ENCODE measurements around the gene KANK3. TPM values are rescaled to one million over a fixed set of nuclear protein-coding genes. Genes with fewer than 3 reads are reported as not detected.
"Not testable (repeated sequence)": the region's sequence is repeated elsewhere in the genome, so short reads cannot be mapped to it uniquely, and the experiment has no call there.

Gene KANK3
- total RNA-seq, 2 experiments from 2014 or later: 2.3 to 2.9 TPM

- no peak overlapping the region for H3K27ac Mint-ChIP-seq
- H3K9me3 Mint-ChIP-seq: no peaks in the 10 kb centered on the region
- intact Hi-C loops (cut with micrococcal nuclease): no loop called here
- H3K4me1 Mint-ChIP-seq (ENCODE audit: low read depth): peaks cover 21% of the 10 kb centered on the region
- DNase-seq: no peak
- POLR2A ChIA-PET: no interaction called here
- CTCF ChIA-PET: interaction anchor here (4.2 kb wide), 1 partner anchor 13 kb away, joined by 17 read pairs; no protein-coding TSS in a partner anchor
- H3K36me3 Mint-ChIP-seq: no peaks in the 10 kb centered on the region
- H3K4me3 Mint-ChIP-seq: no peak overlapping the region
- H3K27me3 Mint-ChIP-seq: peaks cover 39% of the 10 kb centered on the region
Observed at GRCh38 chr19:8366961-8367326, 23.9 kb upstream of the KANK3 start.

GRCh38 chr19:8366121-8366581, 23.1 kb upstream of the KANK3 start:
- POLR2A ChIA-PET: no interaction called here
- no peak overlapping the region for H3K4me3 Mint-ChIP-seq
- intact Hi-C loops (cut with micrococcal nuclease): no loop called here

DNA sequence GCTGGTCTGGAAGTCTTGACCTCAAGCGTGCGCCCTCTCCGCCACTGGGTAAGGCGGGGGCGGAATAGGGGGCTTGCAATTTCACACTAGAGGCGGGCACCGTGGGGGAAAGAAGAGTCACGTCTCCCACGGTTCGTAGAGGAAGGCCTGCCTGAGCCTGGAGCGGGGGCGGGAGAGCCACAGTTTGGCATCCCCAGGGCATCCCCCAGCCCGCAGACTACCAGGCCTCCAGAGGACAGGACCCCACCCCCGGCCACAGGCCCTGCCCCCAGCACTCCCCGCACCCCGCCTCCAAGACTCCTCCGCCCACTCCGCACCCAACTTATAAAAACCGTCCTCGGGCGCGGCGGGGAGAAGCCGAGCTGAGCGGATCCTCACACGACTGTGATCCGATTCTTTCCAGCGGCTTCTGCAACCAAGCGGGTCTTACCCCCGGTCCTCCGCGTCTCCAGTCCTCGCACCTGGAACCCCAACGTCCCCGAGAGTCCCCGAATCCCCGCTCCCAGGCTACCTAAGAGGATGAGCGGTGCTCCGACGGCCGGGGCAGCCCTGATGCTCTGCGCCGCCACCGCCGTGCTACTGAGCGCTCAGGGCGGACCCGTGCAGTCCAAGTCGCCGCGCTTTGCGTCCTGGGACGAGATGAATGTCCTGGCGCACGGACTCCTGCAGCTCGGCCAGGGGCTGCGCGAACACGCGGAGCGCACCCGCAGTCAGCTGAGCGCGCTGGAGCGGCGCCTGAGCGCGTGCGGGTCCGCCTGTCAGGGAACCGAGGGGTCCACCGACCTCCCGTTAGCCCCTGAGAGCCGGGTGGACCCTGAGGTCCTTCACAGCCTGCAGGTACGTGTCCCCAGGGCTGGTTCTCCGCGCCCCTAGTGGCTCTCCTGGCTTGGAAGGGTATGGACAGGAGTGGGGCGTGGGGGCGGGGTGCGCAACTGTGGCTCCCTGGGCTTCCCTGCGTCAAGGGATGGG, 21.0 kb upstream of the KANK3 start, which contains the start of gene ANGPTL4:
Gene ANGPTL4 (plus strand): TSS at position 353 of the 969 bp plus-strand sequence. CDS start 167 bp downstream, at position 520.
- Mint-ChIP-seq H3K27me3 (peaks cover 43% of the 10 kb centered on the region), H3K36me3 (no peaks in the 10 kb centered on the region), H3K4me1 (ENCODE audit: low read depth) (peaks cover 25% of the 10 kb centered on the region), H3K27ac (peak within 1 kb of the TSS; percentile 64), H3K9me3 (no peaks in the 10 kb centered on the region), H3K4me3 (peak within 1 kb of the TSS; percentile 68)
- CTCF ChIA-PET: interaction anchor here (0.7 to 4.2 kb wide), 7 partner anchors 10 to 226 kb away, joined by 3 to 17 read pairs (median 3); no protein-coding TSS in a partner anchor
- DNase-seq: peak; percentile 77
- intact Hi-C loops (cut with micrococcal nuclease): no loop called here
- POLR2A ChIA-PET: no interaction called here

More at GRCh38 chr19:8366121-8366581, 23.1 kb upstream of the KANK3 start:
- no peak for DNase-seq
- no peaks in the 10 kb centered on the region for H3K36me3 Mint-ChIP-seq
- peaks cover 25% of the 10 kb centered on the region for H3K4me1 Mint-ChIP-seq (ENCODE audit: low read depth)
- peaks cover 43% of the 10 kb centered on the region for H3K27me3 Mint-ChIP-seq
- CTCF ChIA-PET: interaction anchor here (0.7 to 4.2 kb wide), 3 partner anchors 12 to 32 kb away, joined by 3 to 17 read pairs (median 5); no protein-coding TSS in a partner anchor
- no peak overlapping the region for H3K27ac Mint-ChIP-seq
- H3K9me3 Mint-ChIP-seq: no peaks in the 10 kb centered on the region

GRCh38 chr19:8361921-8362793, 19.1 kb upstream of the KANK3 start:
- Mint-ChIP-seq H3K36me3 (no peaks in the 10 kb centered on the region), H3K27me3 (peaks cover 34% of the 10 kb centered on the region), H3K4me1 (ENCODE audit: low read depth) (peaks cover 20% of the 10 kb centered on the region), H3K27ac (no peak overlapping the region), H3K9me3 (no peaks in the 10 kb centered on the region), H3K4me3 (peak overlapping the region; percentile 20)
- CTCF ChIA-PET: interaction anchor here (0.6 to 2.1 kb wide), 4 partner anchors 8 to 109 kb away, joined by 3 to 13 read pairs (median 4); no protein-coding TSS in a partner anchor
- DNase-seq: peak; percentile 66
- intact Hi-C loops (cut with micrococcal nuclease): no loop called here
- POLR2A ChIA-PET: interaction anchor here (0.7 to 0.8 kb wide), 2 partner anchors 28 to 307 kb away, joined by 3 to 4 read pairs; partner anchors contain the start of gene RAB11B

- H3K27me3 Mint-ChIP-seq: peaks cover 18% of the 10 kb centered on the region
- H3K4me1 Mint-ChIP-seq (ENCODE audit: low read depth): peaks cover 26% of the 10 kb centered on the region
- intact Hi-C loops (cut with micrococcal nuclease): no loop called here
- no peaks in the 10 kb centered on the region for H3K36me3 Mint-ChIP-seq
- no peak overlapping the region for H3K27ac Mint-ChIP-seq
- H3K9me3 Mint-ChIP-seq: peaks cover 5% of the 10 kb centered on the region
- no peak overlapping the region for H3K4me3 Mint-ChIP-seq
- DNase-seq: no peak
- ChIA-PET CTCF (interaction anchor here (0.9 kb wide), 1 partner anchor 222 kb away, joined by 3 read pairs; no protein-coding TSS in a partner anchor), POLR2A (no interaction called here)
Observed at GRCh38 chr19:8360196-8360595, 17.1 kb upstream of the KANK3 start.

- POLR2A ChIA-PET: no interaction called here
- Mint-ChIP-seq H3K36me3 (no peaks in the 10 kb centered on the region), H3K27ac (no peak overlapping the region), H3K9me3 (peaks cover 5% of the 10 kb centered on the region), H3K27me3 (peaks cover 15% of the 10 kb centered on the region), H3K4me1 (ENCODE audit: low read depth) (peaks cover 24% of the 10 kb centered on the region), H3K4me3 (no peak overlapping the region)
- no peak for DNase-seq
- CTCF ChIA-PET: no interaction called here
- intact Hi-C loops (cut with micrococcal nuclease): no loop called here
Observed at GRCh38 chr19:8358948-8359347, 15.9 kb upstream of the KANK3 start.

GRCh38 chr19:8357007-8357521, 14.0 kb upstream of the KANK3 start:
- CTCF ChIA-PET: interaction anchor here (6.7 kb wide), 1 partner anchor 222 kb away, joined by 52 read pairs; the partner anchor contains the start of gene MYO1F
- POLR2A ChIA-PET: no interaction called here
- intact Hi-C loops (cut with micrococcal nuclease): no loop called here
- H3K4me3 Mint-ChIP-seq: no peak overlapping the region
- H3K36me3 Mint-ChIP-seq: no peaks in the 10 kb centered on the region
- peaks cover 8% of the 10 kb centered on the region for H3K27me3 Mint-ChIP-seq
- DNase-seq: no peak
- H3K4me1 Mint-ChIP-seq (ENCODE audit: low read depth): peaks cover 14% of the 10 kb centered on the region
- peaks cover 5% of the 10 kb centered on the region for H3K9me3 Mint-ChIP-seq
- no peak overlapping the region for H3K27ac Mint-ChIP-seq

- intact Hi-C loops (cut with micrococcal nuclease): loop anchor here (2.0 kb wide), 1 partner anchor 151 kb away; no protein-coding TSS in a partner anchor
- H3K27me3 Mint-ChIP-seq: peaks cover 10% of the 10 kb centered on the region
- peaks cover 8% of the 10 kb centered on the region for H3K4me1 Mint-ChIP-seq (ENCODE audit: low read depth)
- H3K27ac Mint-ChIP-seq: no peak overlapping the region
- ChIA-PET CTCF (interaction anchor here (0.9 to 6.7 kb wide), 10 partner anchors 10 to 235 kb away, joined by 3 to 52 read pairs (median 22); partner anchors contain the start of genes ANGPTL4, MARCHF2 and MYO1F), POLR2A (no interaction called here)
- no peak overlapping the region for H3K4me3 Mint-ChIP-seq
- peaks cover 5% of the 10 kb centered on the region for H3K9me3 Mint-ChIP-seq
- peak; percentile 19 for DNase-seq
- no peaks in the 10 kb centered on the region for H3K36me3 Mint-ChIP-seq
Observed at GRCh38 chr19:8355631-8356402, 12.8 kb upstream of the KANK3 start.

- H3K9me3 Mint-ChIP-seq; H3K36me3 Mint-ChIP-seq; H3K4me1 Mint-ChIP-seq (ENCODE audit: low read depth); H3K27ac Mint-ChIP-seq; DNase-seq; POLR2A ChIA-PET; H3K4me3 Mint-ChIP-seq: not testable (repeated sequence)
- intact Hi-C loops (cut with micrococcal nuclease): loop anchor here (5.0 kb wide), 1 partner anchor 224 kb away; the partner anchor contains the start of gene MYO1F
- CTCF ChIA-PET: interaction anchor here (0.6 to 6.7 kb wide), 15 partner anchors 9 to 423 kb away, joined by 3 to 52 read pairs (median 13); partner anchors contain the start of genes ANGPTL4, KANK3, MARCHF2 and MYO1F
- H3K27me3 Mint-ChIP-seq: peaks cover 12% of the 10 kb centered on the region
Observed at GRCh38 chr19:8352845-8353244, 9.8 kb upstream of the KANK3 start.

GRCh38 chr19:8352134-8352827, 9.2 kb upstream of the KANK3 start:
- no peak overlapping the region for H3K27ac Mint-ChIP-seq
- no peaks in the 10 kb centered on the region for H3K36me3 Mint-ChIP-seq
- POLR2A ChIA-PET: no interaction called here
- no peak for DNase-seq
- peaks cover 8% of the 10 kb centered on the region for H3K4me1 Mint-ChIP-seq (ENCODE audit: low read depth)
- CTCF ChIA-PET: interaction anchor here (0.8 to 6.7 kb wide), 9 partner anchors 9 to 227 kb away, joined by 3 to 52 read pairs (median 23); partner anchors contain the start of genes KANK3, MARCHF2 and MYO1F
- no peak overlapping the region for H3K4me3 Mint-ChIP-seq
- H3K9me3 Mint-ChIP-seq: peaks cover 5% of the 10 kb centered on the region
- peaks cover 12% of the 10 kb centered on the region for H3K27me3 Mint-ChIP-seq
- intact Hi-C loops (cut with micrococcal nuclease): loop anchor here (5.0 kb wide), 1 partner anchor 225 kb away; the partner anchor contains the start of gene MYO1F
